ENCODE results near the gene C1QTNF9B.
A peak's percentile ranks its signal among the peaks of the same experiment; 100 is the strongest.
"Not testable (repeated sequence)": the region's sequence is repeated elsewhere in the genome, so short reads cannot be mapped to it uniquely, and the experiment has no call there.

The C1QTNF9B gene

DNA sequence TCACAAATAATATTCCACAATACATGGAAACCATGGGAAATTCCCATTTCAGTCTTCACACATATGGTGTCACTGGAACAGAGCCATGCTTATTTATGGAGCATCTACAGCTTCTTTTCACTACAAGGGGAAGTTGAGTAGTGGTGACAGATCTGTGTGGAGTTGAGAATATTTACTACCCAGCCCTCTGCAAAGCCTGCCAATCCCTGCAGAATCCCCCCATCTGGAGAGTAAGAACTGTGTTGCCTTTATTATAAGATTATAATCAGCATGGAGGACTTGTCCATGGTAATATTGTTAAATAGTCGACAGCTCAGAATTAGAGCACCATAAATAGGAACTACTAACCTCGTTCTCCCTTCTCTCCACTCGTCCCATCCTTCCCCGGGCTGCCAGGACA is 3.5 kb downstream of the C1QTNF9B start:
- DNase-seq (ENCODE audit: low spot score): not testable (repeated sequence)

GRCh38 chr13:23889615-23890607 is 7.4 kb downstream of the C1QTNF9B start:
- no peak for DNase-seq (ENCODE audit: low spot score)

GRCh38 chr13:23888658-23889614 is 8.4 kb downstream of the C1QTNF9B start, which contains the start of gene MIPEP:
MIPEP (minus strand) TSS chr13:23889400; CDS start chr13:23889320, 80 bp downstream.
- DNase-seq (ENCODE audit: low spot score): peak; percentile 97

- not testable (repeated sequence) for DNase-seq (ENCODE audit: low spot score)
Observed at GRCh38 chr13:23884361-23884760, 12.9 kb downstream of the C1QTNF9B start.

- DNase-seq (ENCODE audit: low spot score): no peak
Observed at GRCh38 chr13:23883255-23883654, 14.0 kb downstream of the C1QTNF9B start.

GRCh38 chr13:23881402-23881800 is 15.9 kb downstream of the C1QTNF9B start:
- DNase-seq (ENCODE audit: low spot score): not testable (repeated sequence)

DNA sequence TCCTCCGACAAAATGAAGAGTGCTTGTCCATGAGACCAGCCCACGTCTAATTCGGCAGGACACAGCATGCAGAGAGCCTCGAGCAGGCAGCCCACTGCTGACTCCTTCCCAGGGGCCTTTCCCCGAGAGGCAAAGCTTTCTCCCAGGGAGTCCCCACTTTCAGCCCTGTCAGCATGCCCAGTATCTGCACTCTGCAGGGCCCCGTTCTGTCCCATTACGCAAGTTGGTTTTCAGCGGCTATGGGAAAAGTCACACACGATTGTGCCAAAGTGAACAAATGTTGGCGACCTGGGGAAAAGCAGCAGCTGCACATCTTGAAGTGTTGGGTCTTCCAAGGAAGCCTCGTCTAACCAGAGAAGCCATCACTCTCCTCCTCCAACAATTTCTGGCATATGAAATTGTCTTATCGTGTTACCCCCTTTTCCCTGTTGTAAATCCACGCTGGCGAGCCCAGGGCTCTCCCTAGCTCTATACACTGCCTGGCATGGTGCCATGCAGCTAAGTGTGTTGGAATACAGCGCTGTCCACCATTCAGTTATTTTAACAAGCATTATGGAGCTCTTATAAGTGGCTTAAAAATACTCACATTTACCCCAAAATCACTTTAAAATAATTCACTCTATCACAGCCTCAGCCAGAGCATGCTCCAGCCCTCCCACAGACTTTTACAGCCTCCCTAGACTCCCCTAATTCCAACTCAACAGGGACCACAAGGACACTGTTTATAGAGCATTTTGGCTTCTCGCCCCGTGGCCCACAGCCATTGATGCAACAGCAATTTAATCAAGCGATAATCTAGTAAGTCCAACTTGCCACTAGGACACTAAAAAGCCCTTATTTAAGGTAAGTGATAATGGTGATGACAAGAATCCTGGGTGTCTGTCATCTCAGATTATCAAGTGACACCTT is 16.6 kb downstream of the C1QTNF9B start:
- not testable (repeated sequence) for DNase-seq (ENCODE audit: low spot score)

- no peak for DNase-seq (ENCODE audit: low spot score)
Observed at GRCh38 chr13:23877286-23877685, 20.0 kb downstream of the C1QTNF9B start.

GRCh38 chr13:23876265-23876664 is 21.0 kb downstream of the C1QTNF9B start:
- DNase-seq (ENCODE audit: low spot score): no peak

DNA sequence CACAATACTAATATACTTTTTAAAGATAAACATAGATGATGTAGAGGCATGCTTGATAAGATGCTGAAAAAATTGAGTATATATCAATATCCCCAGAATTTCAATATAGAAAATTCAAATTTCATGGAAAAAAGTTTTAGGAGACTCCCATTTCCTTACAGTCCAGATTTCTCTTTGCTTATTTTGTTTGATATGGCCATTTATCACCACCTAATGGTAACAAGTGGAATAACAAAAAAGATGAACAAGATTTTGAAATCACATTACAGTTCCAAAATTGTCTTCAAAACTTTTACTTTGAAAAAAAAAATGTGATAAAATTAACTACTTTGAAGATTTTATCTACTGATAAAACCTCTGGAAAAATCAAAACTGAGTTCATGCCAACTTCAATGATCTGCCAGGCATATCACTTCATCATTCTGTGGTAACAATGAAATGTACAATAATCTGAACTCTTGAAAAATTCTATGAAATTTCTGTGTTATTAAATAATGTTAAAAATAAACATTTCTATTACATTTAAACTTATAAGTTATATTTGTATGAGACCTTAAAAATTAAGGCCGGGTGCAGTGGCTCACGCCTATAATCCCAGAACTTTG is 25.6 kb downstream of the C1QTNF9B start:
- DNase-seq (ENCODE audit: low spot score): no peak

GRCh38 chr13:23870356-23871140 is 26.8 kb downstream of the C1QTNF9B start:
- DNase-seq (ENCODE audit: low spot score): no peak

GRCh38 chr13:23868521-23868920 is 28.8 kb downstream of the C1QTNF9B start:
- DNase-seq (ENCODE audit: low spot score): no peak

- no peak for DNase-seq (ENCODE audit: low spot score)
Observed at GRCh38 chr13:23867027-23867491, 30.2 kb downstream of the C1QTNF9B start.

DNA sequence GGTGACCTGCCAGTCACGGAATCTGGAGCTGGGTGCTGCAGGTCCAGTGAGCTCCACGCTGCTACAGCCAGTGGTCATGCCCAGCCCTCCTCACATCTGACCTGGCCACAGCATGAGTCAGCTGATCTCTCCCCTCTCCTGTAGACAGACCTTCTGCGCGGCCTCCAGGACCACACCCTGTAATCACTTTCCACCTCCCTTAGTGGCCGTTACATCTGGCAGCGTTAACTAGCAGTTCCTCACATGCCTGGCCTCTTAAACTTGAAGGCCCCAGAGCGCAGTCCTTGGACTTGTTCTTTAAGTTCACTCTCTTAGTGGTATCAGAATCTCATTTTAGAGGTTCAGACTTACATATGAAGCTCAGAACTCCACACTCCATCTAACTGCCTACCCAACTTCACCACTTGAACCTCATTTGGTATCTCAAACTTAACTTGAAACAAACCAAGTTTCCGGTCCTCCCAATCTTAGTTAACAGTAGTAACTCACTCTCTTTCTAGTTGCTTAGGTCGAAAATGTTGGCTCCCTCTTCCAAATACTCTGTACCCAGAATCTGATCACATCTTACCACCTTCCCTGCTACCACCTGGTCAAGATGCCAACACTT is 30.8 kb downstream of the C1QTNF9B start:
- no peak for DNase-seq (ENCODE audit: low spot score)

- no peak for DNase-seq (ENCODE audit: low spot score)
Observed at GRCh38 chr13:23865906-23866305, 31.4 kb downstream of the C1QTNF9B start.

DNA sequence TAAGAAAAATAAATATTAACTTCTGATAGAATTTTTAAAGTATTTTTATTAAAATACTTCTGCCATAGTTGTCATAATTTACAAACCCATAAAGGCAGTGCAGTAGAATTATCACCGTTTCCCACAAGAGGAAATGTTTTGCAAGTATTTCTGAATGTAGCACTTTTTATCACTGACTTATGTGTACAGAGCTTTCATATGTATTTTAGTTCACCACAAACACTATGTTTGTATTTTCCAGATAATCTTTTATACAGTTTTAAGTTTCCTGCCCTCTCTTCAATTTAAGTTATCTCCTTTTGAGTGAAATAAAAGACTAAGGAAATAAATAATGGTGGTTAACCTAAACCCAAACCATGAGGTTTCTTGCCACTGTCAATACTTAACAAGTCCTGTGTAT is 32.3 kb downstream of the C1QTNF9B start:
- no peak for DNase-seq (ENCODE audit: low spot score)

- no peak for DNase-seq (ENCODE audit: low spot score)
Observed at GRCh38 chr13:23861310-23861709, 36.0 kb downstream of the C1QTNF9B start.

- DNase-seq (ENCODE audit: low spot score): no peak
Observed at GRCh38 chr13:23859904-23860303, 37.4 kb downstream of the C1QTNF9B start.

DNA sequence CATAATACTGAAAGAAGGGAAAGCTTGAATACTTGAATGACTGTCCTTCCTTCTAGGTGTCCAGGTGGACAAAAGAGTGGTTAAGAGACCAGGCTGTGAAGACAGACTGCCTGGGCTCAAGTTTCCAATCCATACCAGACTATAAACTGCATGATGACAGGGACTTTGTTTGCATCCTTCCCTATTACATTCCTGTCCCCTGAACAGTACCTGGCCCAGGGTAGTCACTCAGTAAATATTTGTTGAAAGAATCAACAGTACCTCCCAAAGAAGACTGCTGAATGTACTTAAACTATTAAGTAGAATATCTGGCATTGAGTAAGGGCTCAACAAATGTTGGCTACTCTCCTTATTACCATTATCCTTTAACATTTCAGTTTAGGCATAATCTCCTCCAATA is 37.8 kb downstream of the C1QTNF9B start:
- no peak for DNase-seq (ENCODE audit: low spot score)
